AG09309 (cell line): ENCODE results near the gene IL25.

ENCODE experiments used
- DNase-seq: peaks from one replicate; pipeline ENCODE4 v3.0.0-alpha.2; 2010; ENCODE audit warnings: low read depth
- H3K4me3 ChIP-seq: 2 replicates; pipeline ENCODE4 v1.5.1; 2011; ENCODE audit warnings: mild to moderate bottlenecking, low read depth, low read length, moderate library complexity; ENCODE audit not compliant: control insufficient read depth
- TF ChIP-seq, protein P1 (sequence below): IDR thresholded peaks from 2 replicates; pipeline ENCODE4 v1.5.1; 2011; ENCODE audit warnings: mild to moderate bottlenecking, low read depth, low read length, inconsistent platforms; ENCODE audit not compliant: insufficient read depth, control insufficient read depth; ENCODE audit errors: missing control alignments

Gene IL25

DNA sequence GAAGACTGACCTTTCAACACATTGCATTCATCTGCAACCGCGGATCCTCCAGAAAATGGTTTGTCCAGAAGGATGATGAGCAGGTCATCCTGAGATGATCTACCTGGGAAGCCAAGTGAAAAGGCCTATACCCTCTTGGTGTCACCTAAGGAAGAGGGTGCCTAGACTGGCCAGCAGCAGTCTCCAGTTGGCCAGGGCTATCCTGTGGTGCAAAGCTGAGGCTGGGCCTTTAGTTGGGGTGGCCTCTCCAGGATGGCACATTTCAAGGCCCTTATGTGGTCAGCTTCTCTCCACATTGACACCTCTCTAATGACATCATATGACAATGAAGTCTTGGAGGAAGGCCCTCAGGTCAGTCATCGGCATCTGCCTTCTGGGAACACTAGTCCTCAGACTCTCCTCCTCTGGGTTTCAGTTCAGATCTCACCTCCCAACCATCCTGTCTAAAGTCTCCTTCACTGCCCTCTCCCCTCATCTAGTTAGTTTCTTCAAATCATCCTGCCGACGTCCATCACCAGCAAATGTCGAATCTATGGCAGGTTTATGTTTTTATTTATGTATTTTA is 16.7 kb upstream of the IL25 start:
- DNase-seq, result no peak
- no peak overlapping the region for H3K4me3 ChIP-seq
- TF ChIP-seq, protein P1, sequence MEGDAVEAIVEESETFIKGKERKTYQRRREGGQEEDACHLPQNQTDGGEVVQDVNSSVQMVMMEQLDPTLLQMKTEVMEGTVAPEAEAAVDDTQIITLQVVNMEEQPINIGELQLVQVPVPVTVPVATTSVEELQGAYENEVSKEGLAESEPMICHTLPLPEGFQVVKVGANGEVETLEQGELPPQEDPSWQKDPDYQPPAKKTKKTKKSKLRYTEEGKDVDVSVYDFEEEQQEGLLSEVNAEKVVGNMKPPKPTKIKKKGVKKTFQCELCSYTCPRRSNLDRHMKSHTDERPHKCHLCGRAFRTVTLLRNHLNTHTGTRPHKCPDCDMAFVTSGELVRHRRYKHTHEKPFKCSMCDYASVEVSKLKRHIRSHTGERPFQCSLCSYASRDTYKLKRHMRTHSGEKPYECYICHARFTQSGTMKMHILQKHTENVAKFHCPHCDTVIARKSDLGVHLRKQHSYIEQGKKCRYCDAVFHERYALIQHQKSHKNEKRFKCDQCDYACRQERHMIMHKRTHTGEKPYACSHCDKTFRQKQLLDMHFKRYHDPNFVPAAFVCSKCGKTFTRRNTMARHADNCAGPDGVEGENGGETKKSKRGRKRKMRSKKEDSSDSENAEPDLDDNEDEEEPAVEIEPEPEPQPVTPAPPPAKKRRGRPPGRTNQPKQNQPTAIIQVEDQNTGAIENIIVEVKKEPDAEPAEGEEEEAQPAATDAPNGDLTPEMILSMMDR, result no peak

DNA sequence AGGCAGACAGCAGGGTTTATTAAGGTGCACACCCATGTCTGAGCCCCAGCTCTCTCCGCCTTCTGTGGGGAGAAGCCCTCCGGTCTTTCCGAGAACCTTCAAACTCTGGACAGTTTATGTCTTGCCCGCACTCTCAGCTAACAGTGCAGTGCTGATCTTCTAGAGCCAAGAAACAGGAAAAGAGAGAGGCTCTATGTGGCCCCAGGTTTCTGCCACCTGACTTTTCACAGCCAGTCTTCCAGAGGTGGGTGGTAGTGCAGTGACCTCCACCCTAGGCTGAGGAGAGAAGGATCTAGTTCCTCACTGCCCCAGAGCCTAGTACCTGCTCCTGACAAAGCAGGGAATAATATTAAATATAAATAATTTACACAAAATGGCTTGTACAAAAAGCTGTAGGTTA is 15.9 kb upstream of the IL25 start:
- TF ChIP-seq, protein P1, result no peak
- H3K4me3 ChIP-seq, result no peak overlapping the region
- DNase-seq, result no peak

DNA sequence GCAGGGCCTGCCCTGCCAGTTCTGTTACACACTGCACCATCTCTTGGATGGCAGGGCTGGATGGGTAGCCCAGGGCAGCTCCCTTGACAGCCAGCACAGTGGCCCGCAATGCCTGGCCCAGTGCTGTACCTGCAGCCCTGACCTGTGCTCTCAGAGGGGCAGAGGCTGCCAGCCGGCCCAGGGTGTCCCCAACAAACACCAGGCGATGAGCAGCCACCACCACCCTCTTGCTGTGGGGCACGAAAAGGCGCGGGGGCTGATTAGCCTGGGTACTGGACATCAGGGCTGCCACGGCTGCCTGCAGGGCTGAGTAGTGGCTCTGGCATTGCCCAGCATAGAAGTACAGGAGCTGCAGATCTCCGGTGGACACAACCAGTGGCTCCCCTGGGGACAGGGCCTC is 15.3 kb upstream of the IL25 start:
- TF ChIP-seq, protein P1, result no peak
- H3K4me3 ChIP-seq, result no peak overlapping the region
- DNase-seq, result no peak

DNA sequence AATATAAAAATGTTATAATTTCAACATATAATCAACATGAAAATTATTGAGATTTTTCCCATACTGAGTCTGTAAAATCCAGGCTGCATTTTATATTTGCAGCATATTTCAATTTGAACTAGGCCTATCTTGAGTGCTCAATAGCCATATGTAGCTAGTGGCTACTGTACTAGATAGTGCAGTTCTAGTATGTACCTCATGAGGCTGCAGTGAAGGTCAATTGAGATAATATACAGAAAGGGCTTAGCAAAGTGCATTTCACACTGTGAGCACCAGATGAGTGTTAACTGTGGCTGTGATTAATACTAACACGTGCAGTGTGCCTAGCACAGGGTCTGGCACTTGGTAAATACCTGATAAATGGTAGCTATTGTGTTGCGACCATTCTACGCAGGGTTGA is 14.6 kb upstream of the IL25 start:
- TF ChIP-seq, protein P1, result no peak
- no peak for DNase-seq
- no peak overlapping the region for H3K4me3 ChIP-seq

DNA sequence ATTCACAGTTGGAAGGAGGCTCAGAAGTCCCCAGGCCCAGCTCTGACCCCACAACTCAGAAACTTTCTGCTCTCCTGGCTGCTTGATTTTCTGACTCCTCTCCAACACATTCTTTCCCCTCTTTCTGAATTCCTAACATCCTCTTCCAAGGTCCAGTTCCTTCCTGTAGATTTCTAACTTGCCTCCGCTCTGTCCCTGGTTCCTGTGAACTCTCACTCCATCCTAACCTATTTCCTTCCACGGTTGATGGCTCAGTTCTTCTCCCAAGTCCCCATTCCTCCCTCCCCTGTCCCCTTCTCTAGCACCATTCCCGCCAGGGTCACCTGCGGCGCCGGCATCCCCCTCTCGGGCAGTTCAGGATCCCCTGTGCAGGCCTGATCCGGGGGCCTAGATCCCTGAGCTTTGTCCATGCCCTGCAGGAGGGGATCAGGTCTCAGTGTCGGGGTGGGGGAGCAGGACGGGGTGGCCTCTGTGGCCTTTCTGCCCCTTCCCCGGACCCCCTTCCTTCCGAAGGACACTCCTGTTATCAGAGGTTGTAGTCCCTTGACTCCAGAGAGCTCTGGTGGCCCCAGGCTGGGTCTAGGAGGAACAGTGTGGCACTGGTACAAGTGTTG is 13.9 kb upstream of the IL25 start:
- no peak overlapping the region for H3K4me3 ChIP-seq
- TF ChIP-seq, protein P1, result no peak
- no peak for DNase-seq

DNA sequence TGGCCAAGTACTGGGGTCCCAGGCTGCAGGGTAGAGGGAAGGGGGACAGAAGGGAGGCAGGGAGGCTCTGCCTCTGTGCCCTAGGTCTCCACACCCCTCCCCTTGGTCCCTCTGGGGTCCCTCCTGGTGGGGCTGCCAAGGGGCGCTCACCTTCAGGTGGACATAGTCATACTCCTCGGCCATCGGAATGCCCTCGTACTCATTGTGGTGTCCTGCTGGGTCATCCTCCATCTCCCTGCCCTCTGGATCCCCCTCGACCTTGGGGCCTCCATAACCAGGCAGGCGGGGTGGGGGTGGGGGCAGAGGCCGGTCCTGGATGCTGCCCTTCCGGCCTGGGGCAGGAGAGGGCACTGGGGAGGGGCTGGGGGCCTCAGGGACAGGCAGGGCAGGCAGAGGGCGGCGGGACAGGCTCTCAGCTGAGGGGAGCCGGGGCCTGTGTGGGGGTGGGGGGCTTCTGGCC is 13.4 kb upstream of the IL25 start:
- no peak for DNase-seq
- H3K4me3 ChIP-seq, result no peak overlapping the region
- TF ChIP-seq, protein P1, result no peak
